Fibroblast of lung (primary cell): ENCODE results near the gene HMG20B.

ENCODE experiments used
- CTCF ChIP-seq, 2 donors: IDR thresholded peaks in 1 of 2; conservative IDR thresholded peaks in 1 of 2; 1 replicate in 1 of 2; 2 replicates in 1 of 2; pipeline ENCODE4 v1.5.1; 2011 to 2012; ENCODE audit warnings: low read length in 2 of 2, control low read depth in 1 of 2, inconsistent platforms in 1 of 2, low read depth in 1 of 2, mild to moderate bottlenecking in 1 of 2
- EZH2 ChIP-seq: IDR thresholded peaks from 2 replicates; pipeline ENCODE4 v1.5.1; 2012; ENCODE audit warnings: low read length, control low read depth, mild to moderate bottlenecking; ENCODE audit errors: missing control alignments

GRCh38 chr19:3611841-3612240 lies 39.1 kb downstream of the HMG20B start:
- TF ChIP-seq CTCF (conservative IDR thresholded peaks at IDR 0.05 in 1 of 2, IDR thresholded peaks at IDR 0.05 in 1 of 2; ENCODE audit: low read depth in 1 of 2, low read length in 2 of 2) (no peak), EZH2 (no peak)
